Activated naive CD4-positive, alpha-beta T cell treated with Interleukin-2 at 50 U/mL for 16 hours (primary cell): ENCODE data around the gene LTBR.
A peak's percentile ranks its signal among the peaks of the same experiment; 100 is the strongest.
"Not testable (repeated sequence)": the region's sequence is repeated elsewhere in the genome, so short reads cannot be mapped to it uniquely, and the experiment has no call there.

Source experiments
- DNase-seq: peaks from one replicate; pipeline ENCODE4 v3.0.0-alpha.2; 2020

Gene LTBR

DNA sequence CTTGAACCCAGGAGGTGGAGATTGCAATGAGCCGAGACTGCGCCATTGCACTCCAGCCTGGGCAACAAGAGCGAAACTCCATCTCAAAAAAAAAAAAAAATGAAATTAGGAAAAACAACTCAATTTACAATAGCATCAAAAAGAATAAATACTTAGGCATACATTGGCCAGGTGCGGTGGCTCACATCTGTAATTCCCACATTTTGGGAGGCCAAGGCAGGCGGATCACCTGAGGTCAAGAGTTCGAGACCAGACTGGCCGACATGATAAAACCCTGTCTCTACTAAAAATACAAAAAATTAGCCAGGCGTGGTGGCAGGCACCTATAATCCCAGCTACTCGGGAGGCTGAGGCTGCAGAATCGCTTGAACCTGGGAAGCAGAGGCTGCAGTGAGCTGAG lies 43.8 kb downstream of the LTBR start:
- DNase-seq: not testable (repeated sequence)

DNA sequence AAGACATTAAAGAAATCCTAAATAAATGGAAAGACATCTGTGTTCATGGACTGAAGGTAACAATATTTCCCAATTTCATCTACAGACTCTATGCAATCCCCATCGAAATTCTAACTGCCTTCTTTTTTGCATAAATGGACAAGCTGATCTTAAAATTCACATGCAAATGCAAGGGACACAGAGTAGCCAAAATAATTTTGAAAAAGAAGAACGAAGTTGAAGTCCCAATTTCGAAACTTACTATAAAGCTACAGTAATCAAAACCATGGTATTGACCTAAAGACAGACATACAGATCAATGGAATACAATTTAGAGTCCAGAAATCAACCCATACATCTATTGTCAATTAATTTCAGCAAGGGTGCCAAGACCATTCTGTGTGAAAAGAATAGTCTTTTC lies 44.4 kb downstream of the LTBR start:
- DNase-seq: no peak

DNA sequence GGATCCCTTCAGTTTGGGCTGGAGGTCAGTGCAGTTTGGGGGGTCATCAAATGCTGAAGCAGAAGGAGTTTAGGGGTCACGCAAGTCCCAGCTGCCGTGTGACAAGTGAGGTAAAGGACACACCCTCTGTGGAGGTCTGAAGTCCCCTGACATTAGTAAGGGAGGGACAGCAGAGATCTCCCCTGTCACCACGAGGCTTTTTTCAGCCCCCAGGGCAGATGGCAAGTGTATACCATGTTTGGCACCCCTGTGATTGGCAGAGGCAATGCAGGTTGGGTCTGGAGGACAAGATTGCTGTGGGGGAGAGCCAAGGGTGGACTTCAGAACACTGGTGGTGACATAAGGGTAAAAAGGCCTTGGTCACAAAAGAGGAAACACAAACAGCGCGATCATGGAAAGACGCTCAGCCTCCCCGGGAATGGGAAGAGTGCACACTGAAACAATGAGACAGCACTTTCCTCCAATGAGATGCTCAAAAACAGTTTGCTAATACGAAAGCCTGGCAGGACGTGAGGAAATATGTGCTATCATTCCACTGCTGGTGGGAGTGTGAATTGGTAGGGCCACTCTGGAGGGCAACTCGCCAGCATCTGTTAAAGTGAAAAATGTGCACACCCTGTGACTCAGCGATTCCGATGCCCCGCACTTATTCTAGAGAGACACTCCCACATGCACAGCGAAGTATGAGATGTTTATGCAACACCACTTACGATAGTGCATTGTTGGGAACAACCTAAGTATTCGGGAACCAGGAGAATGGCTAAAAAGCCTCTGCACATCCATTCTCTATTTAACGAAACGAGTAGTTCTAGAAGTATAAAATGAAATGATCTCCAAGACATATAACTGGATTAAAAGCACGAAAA lies 46.4 kb downstream of the LTBR start:
- DNase-seq: peak; percentile 52

DNA sequence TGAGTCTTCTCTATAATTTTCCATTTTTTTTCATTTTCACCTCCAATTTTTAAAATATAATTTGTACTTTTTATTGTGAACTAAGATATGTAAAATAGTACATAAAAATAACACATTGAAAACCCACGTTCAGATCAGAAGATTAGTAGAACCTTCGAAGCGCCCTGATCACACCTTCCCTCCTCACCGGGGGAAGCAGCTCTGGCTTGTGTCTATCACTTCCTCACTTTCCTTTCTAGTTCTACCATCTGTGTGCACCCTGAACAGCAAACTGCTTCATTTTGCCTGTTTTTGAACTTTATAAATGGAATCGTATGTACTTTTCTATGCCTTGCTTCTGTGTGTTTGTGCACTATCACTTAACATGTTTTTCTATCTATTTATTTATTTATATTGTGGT lies 49.0 kb downstream of the LTBR start:
- DNase-seq: no peak

DNA sequence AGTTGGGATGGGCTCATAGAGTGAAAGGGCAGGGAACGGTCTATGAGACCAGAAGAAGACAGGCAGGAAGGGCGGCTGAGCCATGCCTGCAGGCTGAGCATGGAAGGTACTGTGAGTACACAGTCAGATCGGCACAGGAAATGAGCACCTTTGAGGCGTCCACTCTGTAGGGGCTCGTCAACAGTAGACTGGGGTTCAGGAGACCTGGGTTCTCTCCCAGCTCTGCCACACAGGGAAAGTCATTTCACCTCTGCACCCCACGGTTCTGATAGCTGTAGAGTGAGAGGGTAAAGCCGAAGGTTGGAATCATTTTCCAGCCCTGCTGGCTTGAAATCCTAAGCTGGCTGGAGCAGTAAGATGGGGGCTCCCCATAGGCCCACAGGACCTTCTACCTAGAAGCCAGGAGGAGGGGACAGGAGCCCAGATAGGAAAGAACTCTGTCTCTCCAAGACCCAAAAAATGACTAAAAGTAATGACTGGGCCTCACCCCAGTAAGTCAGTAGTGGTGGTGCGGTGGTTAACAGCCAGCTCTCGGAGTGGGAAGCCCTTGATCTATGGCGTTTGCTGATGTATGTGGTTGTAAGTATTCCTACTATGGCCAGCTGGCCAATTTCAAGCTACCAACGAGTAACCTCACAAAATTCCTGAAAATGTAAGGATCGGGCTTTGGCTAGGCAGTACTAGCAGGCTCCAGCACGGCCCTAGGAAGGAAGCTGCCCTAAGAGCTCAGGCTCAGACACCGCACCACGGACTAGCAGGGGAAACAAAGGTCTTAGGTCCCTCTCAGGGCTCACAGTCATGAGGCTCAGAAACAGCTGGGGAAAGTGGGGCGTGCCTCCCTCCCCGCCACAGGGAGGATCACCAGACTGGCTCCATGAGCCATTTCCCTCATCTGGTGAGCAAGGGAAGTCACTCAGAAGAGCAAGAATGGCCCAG lies 50.5 kb downstream of the LTBR start:
- DNase-seq: no peak

DNA sequence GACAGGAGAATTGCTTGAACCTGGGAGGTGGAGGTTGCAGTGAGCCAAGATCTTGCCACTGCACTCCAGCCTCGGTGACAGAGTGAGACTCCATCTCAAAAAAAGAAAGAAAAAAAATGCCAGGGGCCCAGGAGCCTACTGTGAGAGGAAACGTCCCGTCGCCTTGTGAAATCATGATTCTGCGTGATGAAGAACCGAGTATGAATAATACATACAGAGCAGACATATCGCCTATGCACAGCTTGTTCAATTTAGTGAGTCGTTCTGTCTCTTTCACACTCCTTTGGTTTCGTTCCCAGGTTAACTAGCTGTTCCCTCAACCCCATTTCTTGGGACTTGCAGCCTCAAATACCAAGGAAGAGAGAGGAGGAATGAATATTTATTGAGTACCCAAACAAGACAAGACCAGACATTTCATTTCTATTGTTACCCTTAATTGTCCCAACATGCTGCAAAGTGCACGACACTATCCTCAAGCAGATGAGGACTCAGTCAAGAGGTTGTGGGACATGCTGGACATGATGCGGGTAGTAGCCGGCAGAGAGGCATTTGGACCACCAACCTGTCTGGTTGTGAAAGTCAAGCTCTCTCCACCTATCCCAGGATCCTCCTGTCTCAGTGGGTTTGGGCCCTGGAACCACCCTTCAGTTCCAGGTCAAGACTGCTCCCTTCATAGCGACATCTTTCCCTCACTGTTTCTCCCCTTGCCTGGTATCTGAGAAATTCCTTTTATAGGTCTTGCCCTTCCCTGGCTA lies 52.2 kb downstream of the LTBR start:
- DNase-seq: no peak

DNA sequence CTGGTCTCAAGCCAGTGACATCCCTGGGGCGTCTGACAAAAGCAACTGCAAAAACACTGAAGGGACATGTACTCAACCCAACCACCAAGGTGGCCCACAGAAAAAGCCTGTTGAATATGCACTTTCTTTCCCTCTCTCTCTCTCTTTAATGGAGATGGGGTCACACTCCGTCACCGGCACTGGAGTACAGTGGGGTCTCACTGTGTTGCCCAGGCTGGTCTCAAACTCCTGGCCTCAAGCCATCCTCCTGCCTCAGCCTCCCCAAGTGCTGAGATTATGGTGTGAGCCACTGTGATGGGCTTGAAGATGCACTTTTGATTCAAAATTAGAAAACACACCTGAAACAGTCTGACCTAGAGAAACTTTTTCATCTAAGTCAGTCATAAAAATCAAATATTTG lies 53.6 kb downstream of the LTBR start:
- DNase-seq: no peak

DNA sequence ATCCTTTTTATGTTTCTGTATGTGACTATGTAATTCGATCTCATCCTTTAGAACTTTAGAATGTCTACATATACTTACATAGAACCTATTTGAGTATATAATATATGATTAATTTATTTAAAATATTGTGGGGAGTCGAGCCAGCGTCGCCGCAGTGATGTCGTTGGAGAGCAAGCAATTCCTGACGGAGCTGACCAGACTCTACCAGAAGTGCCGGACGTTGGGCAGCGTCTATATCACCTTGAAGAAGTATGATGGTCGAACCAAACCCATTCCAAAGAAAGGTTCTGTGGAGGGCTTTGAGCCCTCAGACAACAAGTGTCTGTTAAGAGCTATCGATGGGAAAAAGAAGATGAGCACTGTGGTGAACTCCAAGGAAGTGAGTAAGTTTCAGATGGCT lies 54.4 kb downstream of the LTBR start:
- DNase-seq: no peak

DNA sequence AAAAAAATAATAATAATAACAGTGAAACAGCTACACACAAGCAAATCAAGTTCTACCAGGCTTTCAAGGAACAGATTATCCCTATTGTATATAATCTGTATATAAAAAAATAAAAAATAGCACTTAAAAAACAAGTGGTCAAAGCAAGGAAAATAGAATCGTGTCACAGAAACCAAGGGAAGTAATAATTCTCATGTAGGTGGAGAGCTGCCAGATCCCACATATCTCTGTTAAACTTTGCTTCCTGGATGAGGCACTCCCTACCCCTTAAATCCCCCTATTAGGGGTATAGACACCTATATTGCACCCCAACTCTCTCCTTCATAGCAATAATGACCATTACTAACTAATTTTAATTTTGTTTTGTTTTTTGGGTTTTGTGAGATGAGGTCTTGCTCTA lies 56.4 kb downstream of the LTBR start:
- DNase-seq: no peak
